Measurements from ENCODE around the gene DCBLD1.
"Not testable (repeated sequence)": the region's sequence is repeated elsewhere in the genome, so short reads cannot be mapped to it uniquely, and the experiment has no call there.

DCBLD1 gene

DNA sequence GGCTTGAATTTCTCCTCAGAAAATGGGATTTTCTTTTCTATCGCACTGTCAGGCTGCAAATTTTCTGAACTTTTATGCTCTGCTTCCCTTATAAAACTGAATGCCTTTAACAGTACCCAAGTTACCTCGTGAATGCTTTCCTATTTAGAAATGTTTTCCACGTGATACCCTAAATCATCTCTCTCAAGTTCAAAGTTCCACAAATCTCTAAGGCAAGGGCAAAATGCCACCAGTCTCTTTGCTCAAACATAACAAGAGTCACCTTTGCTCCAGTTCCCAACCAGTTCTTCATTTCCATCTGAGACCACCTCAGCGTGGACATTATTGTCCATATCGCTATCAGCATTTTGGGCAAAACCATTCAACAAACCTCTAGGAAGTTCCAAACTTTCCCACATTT lies 35.5 kb downstream of the DCBLD1 start:
- in situ Hi-C loops (cut with MboI; ENCODE audit: low pct_unique_long_range_greater_than_20kb, low sequenced_read_pairs); DNase-seq: not testable (repeated sequence)

DNA sequence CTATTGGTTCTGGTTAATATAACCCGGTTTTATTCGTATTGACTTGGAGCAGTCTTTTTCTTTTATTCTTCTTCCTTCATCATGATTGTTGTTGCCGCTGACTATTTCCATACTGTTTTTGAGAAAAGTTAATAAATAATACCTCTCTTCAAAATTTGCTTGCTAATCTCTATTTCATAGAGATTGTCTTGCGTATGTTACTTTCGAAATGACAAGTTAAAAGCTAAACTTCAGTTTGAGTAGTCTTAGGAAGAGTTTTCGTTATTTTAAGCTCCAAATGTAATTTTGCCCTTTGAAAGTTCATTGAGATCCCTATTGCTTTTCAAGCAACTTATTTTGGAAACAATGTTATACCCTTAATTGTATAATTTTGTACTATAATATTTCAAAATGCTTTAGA lies 36.4 kb downstream of the DCBLD1 start:
- no peak for DNase-seq
- in situ Hi-C loops (cut with MboI; ENCODE audit: low pct_unique_long_range_greater_than_20kb, low sequenced_read_pairs): no loop called here

DNA sequence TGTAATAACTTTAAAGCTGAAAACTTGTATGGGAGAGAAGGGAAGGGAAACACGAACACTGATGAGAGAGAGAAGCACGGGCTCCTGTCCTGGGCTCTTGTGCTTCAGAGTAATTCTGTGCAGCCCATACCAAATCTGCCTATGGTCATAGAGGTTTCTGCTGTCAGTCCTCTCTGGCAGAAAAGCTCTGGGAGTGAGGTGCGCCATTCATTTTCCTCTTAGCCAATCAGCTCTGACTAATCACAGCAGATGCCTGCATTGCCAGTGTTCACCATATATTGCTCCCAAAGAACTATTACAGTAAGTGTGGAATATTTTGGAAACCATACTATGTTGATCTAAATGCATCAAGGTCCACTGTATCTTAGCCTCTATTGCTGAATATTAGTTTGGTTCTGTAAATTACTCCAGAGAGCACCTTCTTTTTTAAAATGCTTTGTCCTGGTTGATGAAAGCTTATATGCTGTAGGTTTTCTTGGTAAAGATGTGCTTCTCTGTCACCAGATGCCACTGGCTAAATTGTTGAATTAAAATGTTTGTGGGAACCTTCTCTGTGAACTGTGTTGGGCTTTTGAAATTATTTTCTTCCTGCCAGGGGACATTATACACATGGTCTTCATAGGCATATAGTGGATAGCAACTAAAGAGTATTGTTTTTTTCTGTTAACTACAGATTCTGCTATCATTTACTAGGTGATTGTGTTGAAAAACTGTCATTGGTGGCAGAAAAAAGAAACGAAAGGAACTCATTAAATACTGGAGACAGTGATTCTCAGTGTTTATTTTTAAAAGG lies 38.3 kb downstream of the DCBLD1 start:
- DNase-seq: no peak
- in situ Hi-C loops (cut with MboI; ENCODE audit: low pct_unique_long_range_greater_than_20kb, low sequenced_read_pairs): no loop called here

DNA sequence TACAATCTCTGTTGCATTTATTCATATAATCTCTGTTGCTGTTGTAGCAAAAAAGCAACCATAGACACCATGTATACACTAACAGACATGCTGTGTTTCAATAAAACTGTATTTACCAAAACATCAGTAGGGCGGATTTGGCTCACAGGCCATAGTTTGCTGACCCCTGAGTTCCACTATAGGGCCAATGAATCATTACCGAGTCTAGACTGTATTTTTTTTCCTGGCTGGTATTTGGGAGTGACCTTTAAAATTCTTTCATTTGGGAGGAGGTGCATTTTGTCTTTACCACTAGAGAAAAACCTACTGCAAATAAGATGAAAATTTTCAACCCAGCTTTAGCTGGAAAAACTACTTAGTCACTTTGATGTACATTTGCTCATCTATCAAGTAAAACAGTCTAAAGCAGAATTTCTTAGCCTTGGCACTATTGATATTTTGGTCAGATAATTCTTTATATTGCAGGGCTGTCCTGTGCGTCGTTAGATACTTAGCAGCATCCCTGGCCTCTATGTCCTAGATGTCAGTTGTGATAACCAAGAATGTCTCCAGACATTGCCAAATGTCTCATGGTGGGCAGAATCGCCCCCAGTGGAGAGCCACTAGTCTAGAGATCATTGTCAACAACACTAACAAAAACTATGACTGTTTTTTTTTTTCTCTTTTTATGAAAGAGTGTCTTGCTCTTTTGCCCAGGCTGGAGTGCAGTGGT lies 39.5 kb downstream of the DCBLD1 start:
- in situ Hi-C loops (cut with MboI; ENCODE audit: low pct_unique_long_range_greater_than_20kb, low sequenced_read_pairs): no loop called here
- DNase-seq: no peak

DNA sequence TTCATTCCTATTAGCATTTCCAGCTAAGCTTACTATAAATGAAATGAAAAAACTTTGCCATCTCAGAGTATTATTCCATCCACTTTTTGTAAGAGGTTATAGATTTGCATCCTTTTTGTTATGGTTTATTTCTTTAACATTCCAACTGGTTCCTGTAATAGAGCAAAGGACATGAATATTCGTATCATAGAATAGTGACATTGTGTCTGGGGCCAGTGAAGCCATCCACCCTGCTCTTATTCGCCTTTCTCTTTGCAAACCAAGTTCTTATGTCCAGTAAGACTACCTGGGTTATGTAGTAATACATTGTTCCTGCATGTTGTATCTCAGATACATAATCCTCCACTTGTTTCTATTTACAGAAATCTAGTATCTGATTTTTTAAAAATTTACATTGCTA lies 43.1 kb downstream of the DCBLD1 start:
- in situ Hi-C loops (cut with MboI; ENCODE audit: low pct_unique_long_range_greater_than_20kb, low sequenced_read_pairs): no loop called here
- DNase-seq: no peak

DNA sequence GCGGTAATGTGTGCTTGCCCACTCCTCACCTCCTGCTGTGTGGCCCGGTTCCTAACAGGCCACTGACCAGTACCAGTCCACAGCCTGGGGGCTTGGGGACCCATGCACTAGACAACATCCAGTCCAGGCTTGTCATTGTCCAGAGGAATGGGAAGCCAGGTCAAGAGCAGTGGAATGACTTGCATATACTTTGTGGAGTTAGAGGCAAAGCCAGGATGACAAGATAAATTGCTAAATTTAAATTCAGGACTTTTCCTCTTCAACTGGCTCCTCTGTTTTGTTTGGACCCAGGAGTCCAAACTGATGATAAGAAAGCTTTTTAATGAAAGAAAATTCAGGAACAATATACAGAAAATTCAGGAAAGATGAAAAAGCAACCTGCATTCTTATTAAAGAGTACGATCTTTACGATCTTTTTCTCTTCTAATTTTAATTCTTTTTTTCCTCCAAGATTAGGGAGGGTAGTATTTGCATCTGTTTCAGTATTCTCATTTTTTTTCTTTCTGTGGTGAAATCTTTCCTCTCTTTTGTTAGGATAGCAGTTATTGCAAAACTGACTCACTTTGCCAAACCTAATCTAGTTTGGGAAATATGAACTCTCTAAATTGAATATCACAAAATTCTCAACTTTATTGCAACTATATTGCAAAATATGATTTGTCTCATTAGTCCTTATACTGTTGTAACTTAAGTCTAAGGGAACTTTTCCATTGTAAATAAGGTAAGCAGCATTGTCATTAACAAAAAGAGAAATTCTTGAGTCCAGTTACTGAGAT lies 48.2 kb downstream of the DCBLD1 start:
- in situ Hi-C loops (cut with MboI; ENCODE audit: low pct_unique_long_range_greater_than_20kb, low sequenced_read_pairs): no loop called here
- DNase-seq: no peak

DNA sequence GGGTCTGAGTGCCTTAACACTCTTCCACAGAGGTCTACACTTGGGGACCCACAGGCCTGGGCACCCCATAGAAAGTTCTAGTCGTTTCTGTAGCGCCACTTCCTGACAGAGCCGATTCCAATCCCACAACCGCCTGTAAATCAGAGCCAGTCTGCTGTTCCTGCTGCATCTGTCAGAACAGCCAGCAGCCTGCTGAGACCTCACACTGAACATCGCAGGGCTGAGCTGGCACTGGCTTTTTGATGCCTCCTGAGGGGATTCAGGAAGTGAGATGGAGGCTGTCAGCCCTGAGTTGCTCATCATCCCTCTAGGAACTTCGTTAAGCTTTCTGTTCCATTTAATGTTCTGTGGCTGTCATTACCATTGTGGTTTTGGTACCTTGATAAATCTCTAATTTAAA lies 48.9 kb downstream of the DCBLD1 start:
- in situ Hi-C loops (cut with MboI; ENCODE audit: low pct_unique_long_range_greater_than_20kb, low sequenced_read_pairs): no loop called here
- no peak for DNase-seq

DNA sequence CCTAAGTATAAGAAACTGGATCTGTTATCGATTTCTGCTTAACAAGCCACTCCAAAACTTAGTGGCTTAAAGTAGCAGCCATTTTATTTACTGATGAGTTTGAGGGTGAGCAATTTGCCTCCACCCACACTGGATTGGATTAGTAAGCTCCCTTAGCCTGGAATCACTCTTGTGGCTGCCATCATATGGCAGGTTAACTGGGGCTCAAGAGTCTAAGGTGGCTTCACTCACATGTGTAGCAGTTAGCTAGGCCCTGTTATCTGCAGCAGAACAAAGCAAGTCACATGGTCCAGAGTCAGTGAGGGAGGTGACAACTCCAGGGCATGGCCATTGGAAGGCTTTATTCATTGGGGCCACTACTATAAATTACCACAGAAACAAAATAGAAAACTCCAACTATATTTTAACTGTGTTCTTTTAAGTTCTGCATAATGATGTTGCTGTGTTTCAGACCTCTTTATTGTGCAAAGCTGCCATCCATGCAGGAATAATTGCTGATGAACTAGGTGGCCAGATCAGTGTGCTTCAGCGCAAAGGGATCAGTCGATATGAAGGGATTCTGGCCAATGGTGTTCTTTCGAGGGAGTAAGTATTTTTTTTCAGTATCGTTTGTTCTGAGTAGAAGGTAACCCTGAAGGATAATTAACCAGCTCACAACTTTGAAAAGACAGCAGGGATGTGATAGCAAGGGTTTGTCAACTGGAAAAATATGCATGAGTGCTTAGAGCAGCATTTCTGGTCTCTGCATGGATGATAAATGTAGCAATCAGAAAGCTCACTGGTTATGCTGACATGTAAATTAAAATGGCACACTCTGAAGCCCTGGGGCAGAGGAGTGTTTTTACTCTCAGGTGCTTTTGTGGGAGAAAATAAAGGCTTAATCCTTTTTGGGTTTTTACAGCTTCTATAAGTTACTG lies 49.6 kb downstream of the DCBLD1 start:
- in situ Hi-C loops (cut with MboI; ENCODE audit: low pct_unique_long_range_greater_than_20kb, low sequenced_read_pairs): no loop called here

DNA sequence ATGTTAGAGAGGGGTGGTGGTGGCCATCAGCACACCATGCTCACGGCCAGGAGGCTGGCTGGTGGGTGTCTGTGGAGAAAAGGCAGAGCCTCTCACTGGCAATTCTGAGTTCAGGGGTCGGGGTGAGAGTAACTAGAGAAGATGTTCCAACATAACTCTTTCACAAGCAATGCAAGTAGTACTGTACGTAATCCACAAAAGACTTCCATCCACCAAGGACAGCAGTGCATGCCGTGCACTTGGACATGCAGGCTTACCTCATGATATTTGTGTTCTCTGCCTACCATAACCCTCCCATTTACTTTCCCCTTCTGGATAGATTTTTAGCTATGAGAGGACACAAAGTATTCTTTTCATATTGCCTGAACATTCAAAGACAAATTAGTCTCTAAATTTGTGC lies 51.3 kb downstream of the DCBLD1 start:
- no peak for DNase-seq
- in situ Hi-C loops (cut with MboI; ENCODE audit: low pct_unique_long_range_greater_than_20kb, low sequenced_read_pairs): no loop called here

More for the DNA sequence above, 49.6 kb downstream of the DCBLD1 start:
- DNase-seq: no peak

DNA sequence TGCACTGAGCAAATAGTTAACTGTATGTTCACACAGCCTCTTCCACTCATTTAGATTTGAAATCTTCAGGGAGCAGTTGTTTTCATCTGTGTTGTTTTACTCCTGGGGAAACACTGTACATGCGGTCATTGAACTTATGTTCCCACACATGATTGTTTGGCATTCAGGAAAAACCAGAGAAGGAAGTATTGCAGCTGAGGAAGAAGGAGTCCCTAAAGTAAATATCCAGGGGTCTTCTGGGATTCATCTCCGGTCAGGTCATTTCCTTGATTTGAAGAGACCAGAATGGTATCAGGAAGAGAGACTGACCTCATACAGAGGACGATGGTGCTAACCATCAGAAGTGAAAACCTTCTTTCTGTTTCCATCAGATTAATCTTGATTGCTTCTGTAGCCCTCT lies 52.5 kb downstream of the DCBLD1 start:
- in situ Hi-C loops (cut with MboI; ENCODE audit: low pct_unique_long_range_greater_than_20kb, low sequenced_read_pairs): no loop called here
- no peak for DNase-seq

DNA sequence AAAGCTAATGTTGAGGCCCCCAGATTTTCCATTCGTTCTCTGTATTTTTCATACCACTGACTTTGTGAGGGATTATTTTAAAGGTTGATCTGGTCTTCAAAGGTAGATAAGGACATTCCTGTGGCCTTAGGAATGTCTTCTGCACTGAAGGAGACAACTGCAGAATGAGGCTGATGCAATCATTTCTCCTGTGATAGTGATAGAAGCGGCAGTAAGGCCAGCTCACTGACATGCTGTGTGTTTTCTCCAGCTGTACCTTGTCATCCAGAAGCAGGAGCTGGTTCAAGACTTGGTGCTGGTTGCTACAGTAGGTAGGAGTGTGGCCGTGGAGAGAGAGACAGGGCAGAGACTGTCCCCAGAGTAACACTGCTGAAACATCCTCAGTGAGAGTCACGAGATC lies 53.8 kb downstream of the DCBLD1 start:
- DNase-seq: no peak
- in situ Hi-C loops (cut with MboI; ENCODE audit: low pct_unique_long_range_greater_than_20kb, low sequenced_read_pairs): no loop called here

DNA sequence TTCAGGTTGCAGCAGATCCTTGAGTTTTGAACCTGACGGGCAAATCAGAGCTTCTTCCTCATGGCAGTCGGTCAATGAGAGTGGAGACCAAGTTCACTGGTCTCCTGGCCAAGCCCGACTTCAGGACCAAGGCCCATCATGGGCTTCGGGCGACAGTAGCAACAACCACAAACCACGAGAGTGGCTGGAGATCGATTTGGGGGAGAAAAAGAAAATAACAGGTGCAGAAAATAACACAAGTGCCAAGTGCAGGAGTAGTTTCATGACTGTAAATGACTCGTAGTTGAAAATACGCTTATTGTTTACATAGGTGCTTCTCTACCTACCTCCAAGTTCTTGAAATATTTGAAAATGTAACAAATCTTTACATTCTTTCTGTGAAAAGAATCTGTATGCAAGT lies 56.1 kb downstream of the DCBLD1 start:
- no peak for DNase-seq
- in situ Hi-C loops (cut with MboI; ENCODE audit: low pct_unique_long_range_greater_than_20kb, low sequenced_read_pairs): no loop called here

DNA sequence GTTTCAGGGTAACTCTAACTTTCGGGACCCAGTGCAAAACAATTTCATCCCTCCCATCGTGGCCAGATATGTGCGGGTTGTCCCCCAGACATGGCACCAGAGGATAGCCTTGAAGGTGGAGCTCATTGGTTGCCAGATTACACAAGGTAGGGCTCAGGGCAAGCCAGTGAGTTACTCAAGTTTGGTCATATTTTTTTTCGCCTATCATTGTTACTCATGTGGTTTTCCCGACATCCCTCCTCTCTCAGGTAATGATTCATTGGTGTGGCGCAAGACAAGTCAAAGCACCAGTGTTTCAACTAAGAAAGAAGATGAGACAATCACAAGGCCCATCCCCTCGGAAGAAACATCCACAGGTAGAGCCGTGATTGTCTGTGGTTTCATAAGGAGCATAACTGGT lies 58.2 kb downstream of the DCBLD1 start:
- DNase-seq: no peak
- in situ Hi-C loops (cut with MboI; ENCODE audit: low pct_unique_long_range_greater_than_20kb, low sequenced_read_pairs): no loop called here

DNA sequence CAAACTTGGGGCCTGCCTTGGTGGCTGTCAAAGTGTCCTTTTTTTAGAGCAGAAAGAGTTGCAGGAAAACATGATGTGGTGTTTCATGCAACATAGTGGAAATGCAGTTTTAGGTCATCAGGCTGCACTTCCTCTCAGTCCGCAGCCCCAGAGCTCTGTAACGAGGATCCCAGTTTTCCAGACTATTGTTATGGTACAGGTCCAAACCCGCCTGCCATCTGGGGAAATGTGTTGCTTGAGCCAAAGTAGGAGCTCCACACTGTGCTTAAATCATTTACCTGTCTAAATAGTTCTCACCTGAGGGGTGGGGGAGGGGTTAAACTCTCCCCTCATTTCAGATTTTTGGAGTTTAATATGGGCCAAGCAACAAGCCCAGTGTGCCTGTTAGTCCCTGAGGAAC lies 60.0 kb downstream of the DCBLD1 start:
- in situ Hi-C loops (cut with MboI; ENCODE audit: low pct_unique_long_range_greater_than_20kb, low sequenced_read_pairs): no loop called here
- DNase-seq: no peak

DNA sequence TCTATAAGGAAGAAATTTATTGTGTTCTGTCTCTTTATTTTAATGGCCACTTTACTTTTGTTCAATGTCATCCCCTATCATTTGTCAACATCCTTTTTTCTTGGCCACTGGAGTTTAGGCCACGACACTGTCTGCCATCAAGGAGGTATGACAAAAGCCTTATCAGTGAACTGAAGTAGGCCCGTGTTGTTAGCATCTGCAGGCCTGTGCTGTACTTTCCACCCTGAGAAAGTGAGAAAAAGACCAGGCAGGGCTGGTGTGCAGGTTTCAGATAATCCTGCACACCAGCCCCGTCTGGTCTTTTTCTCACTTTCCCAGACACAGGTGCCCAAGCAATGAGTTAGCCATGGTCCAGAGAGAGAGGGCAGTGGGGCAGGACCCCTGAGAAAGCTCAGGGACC lies 62.2 kb downstream of the DCBLD1 start:
- in situ Hi-C loops (cut with MboI; ENCODE audit: low pct_unique_long_range_greater_than_20kb, low sequenced_read_pairs): no loop called here
- DNase-seq: no peak

DNA sequence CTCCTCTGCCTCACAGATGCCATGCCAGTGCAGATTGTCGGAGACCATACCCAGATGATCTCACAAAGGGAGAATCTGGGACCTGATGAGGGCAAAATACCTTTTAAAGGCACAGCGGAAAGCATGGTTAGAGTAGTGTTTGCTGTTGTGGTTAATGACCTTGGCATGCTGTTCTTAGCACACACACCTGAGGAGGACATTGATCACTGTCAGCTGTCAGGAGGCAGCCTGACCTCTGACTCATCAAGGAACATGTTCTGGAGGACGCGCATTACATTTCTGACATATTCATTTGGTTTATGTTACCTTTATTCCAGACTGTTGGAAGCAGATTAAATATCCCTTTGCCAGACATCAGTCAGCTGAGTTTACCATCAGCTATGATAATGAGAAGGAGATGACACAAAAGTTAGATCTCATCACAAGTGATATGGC lies 62.7 kb downstream of the DCBLD1 start:
- in situ Hi-C loops (cut with MboI; ENCODE audit: low pct_unique_long_range_greater_than_20kb, low sequenced_read_pairs): no loop called here
- DNase-seq: no peak

DNA sequence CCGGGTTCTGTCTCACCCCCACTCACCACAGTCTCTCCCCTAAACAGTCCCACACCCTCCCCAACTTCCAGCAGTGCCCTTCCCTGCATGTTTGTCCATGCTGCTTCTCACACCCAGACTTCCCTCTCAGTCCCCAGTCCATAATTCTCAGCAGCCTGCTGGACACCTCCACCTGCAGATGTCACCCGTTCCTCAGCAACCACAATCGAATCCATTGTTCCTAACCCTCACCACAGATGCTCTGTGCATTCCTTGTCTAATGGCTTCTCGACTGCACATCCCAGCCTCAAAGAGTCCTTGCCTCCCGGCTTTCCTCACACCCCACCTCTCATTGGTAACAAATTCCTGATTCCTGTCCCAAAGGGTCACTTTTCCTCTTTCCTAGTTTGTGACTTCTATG lies 64.2 kb downstream of the DCBLD1 start:
- in situ Hi-C loops (cut with MboI; ENCODE audit: low pct_unique_long_range_greater_than_20kb, low sequenced_read_pairs): no loop called here
- DNase-seq: no peak

DNA sequence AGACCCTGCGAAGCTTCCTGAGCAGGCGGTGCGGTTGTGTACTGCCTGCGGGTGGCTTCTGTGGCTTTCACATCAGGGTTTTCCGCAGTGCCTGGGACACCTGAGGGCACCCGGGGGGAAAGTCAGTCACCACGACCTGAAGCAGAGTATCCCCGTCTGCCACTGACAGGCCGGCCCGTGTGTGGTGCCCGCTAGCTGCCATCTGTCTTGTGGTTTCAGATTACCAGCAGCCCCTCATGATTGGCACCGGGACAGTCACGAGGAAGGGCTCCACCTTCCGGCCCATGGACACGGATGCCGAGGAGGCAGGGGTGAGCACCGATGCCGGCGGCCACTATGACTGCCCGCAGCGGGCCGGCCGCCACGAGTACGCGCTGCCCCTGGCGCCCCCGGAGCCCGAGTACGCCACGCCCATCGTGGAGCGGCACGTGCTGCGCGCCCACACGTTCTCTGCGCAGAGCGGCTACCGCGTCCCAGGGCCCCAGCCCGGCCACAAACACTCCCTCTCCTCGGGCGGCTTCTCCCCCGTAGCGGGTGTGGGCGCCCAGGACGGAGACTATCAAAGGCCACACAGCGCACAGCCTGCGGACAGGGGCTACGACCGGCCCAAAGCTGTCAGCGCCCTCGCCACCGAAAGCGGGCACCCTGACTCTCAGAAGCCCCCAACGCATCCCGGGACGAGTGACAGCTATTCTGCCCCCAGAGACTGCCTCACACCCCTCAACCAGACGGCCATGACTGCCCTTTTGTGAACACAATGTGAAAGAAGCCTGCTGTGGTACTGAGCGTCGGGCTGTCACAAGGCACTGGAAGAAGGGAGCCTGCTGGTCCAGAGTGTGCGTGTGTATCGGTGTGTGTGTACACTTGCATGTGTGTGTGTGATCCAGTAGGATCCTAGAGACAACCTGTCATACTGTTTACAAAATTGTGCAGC lies 65.5 kb downstream of the DCBLD1 start:
- DNase-seq: no peak
- in situ Hi-C loops (cut with MboI; ENCODE audit: low pct_unique_long_range_greater_than_20kb, low sequenced_read_pairs): no loop called here

Data from KBM-7 (cell line).